Endometrium (tissue), 2 donors: ENCODE measurements around the gene PIGV.
"Not testable (repeated sequence)": the region's sequence is repeated elsewhere in the genome, so short reads cannot be mapped to it uniquely, and the experiment has no call there.

ENCODE experiments used
- FAIRE-seq: peaks from 2 replicates; lab custom pipeline; 2012; peaks lifted over from hg19 to GRCh38; lab: Jason Lieb, UNC
- donor health status: control.
- donor health status: control.

Gene PIGV

GRCh38 chr1:26797627-26798026 is 9.9 kb downstream of the PIGV start:
- FAIRE-seq = no peak

- no peak for FAIRE-seq
Observed at GRCh38 chr1:26799479-26800142, 11.9 kb downstream of the PIGV start.

DNA sequence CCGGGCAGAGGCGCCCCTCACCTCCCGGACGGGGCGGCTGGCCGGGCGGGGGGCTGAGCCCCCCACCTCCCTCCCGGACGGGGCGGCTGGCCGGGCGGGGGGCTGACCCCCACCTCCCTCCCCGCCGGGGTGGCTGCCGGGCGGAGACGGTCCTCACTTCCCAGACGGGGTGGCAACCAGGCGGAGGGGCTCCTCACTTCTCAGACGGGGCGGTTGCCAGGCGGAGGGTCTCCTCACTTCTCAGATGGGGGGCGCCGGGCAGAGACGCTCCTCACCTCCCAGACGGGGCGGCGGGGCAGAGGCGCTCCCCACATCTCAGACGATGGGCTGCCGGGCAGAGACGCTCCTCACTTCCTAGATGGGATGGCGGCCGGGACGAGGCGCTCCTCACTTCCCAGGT is 16.2 kb downstream of the PIGV start:
- not testable (repeated sequence) for FAIRE-seq

GRCh38 chr1:26810105-26810504 is 22.4 kb downstream of the PIGV start:
- peak; percentile 31 for FAIRE-seq

- no peak for FAIRE-seq
Observed at GRCh38 chr1:26811057-26811456, 23.3 kb downstream of the PIGV start.

DNA sequence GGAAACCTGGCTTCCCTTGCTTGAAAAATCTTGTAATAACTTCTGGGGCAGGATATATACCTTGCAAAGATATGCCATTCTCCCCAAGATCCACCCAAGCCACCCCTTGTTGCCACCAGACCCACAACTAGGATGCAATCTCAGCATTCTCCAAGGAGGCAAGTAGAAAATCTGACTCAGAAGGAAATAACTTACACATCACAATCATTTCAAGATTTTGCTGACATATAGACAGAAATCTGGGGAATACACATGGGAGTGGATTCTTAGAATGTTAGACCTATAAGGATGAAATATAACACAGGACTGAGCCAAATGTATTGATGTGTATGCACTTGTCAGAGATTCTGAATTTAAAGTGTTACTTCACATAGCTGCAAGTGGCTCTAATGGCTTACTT is 24.0 kb downstream of the PIGV start:
- FAIRE-seq = no peak

- no peak for FAIRE-seq
Observed at GRCh38 chr1:26814377-26814776, 26.6 kb downstream of the PIGV start.

GRCh38 chr1:26814893-26815292 is 27.1 kb downstream of the PIGV start:
- FAIRE-seq = no peak

DNA sequence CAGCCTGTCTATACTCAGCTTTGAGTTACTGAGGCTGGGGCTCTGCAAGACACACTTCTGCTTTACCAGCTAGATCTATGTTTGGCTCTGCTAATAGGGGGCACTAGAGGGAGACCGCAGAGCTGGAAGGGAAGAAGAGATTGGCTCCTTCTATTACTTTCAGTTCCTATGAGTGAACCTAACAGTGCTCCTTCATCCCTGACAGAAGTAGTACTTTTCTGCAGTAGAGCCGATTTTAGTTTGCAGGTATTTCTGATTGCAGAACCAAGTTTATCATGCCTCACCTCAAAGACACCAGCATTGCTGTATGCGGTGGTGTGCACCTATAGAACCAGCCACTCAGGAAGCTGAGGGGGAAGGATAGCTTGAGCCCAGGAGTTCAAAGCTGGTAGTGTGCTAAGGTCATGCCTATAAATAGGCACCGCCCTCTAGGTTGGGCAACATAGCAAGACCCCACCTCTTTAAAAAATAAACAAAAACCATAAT is 33.1 kb downstream of the PIGV start:
- FAIRE-seq = no peak

GRCh38 chr1:26822737-26823395 is 35.1 kb downstream of the PIGV start:
- FAIRE-seq = no peak

- FAIRE-seq = no peak
Observed at GRCh38 chr1:26824731-26825130, 37.0 kb downstream of the PIGV start.

DNA sequence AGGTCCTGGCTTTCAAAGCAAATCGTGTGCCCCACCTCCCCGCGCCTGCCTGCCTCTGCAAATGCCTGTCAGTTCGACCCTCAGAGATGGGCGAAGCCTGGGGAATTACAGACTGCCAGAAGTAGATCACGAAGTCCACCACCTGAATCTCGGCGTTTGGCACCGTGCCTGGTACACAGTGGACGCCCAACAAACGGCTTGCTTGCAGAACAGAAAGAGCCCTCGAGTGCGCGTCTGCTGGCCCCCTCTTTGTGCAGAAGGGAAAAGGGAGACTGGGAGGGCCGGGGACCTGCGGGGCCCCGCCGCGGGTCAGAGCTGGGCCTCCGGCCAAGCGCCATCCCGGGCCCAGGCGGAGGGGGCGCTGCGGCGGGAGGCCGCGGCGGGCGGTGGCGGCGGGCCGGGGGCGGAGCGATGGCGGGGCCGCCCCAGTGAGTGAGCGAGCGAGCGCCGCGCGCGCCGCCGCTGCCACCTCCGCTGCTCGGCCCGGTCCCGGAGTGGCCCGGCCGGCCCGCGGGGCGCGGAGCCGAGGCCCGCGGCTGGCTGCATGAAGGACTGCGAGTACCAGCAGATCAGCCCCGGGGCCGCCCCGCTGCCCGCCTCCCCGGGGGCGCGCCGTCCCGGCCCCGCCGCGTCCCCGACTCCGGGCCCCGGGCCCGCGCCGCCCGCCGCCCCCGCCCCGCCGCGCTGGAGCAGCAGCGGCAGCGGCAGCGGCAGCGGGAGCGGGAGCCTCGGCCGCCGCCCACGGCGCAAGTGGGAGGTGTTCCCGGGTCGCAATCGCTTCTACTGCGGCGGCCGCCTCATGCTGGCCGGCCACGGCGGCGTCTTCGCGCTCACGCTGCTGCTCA is 38.7 kb downstream of the PIGV start, which contains the start of gene ZDHHC18:
ZDHHC18 (plus strand) TSS at position 428 of the 845 bp plus-strand sequence; CDS start at position 545, 117 bp downstream.
- FAIRE-seq = no peak

- FAIRE-seq = no peak
Observed at GRCh38 chr1:26827106-26827604, 39.4 kb downstream of the PIGV start.

DNA sequence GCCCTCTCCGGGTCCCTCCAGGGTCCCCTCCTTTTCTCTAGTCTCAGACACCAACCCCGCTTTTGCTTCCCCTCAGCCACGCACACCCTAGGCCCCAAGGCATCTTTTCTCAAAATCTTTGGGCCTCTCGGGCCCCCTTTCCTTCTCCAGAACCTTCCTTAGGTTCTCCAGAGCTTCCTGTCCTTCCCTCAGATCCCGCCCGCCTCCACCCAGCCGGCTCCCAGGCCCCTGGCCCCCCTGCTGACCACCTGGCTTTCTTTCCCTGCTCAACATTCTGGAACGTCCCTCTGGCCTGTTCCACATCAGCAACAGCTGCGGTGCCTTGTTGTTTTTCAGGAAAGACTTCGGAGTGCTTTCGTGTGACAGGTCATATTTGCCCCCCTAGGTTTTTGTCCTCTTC is 39.9 kb downstream of the PIGV start:
- no peak for FAIRE-seq

DNA sequence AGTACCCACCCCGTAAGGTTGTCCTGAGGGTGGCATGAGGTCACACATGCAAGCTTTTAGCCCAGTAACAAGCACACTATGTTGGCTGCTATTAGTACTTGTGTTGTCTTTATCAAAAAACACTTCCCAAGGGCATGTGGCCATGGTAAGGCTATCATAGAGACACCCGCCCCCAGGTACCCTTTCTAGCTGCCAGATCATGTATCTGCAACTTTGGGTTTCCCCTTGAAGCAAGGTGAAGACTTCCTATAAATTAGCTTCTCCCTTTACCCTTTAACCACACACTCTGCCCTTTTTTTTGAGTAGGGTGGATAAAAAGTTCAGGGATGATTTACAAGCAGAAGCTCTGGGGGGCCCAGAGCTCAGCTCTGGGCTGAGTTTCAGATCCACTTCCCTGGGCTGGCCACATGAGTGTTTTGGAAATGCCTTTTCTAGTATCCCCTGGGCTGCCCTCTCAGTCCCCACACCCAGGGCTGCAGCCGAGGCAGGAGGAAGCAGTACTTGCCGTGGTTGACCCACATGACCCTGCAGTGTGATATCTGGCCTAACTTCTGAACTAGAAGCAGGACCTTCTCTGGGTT is 40.8 kb downstream of the PIGV start:
- FAIRE-seq = no peak

GRCh38 chr1:26829184-26829911 is 41.6 kb downstream of the PIGV start:
- FAIRE-seq = no peak

- FAIRE-seq = no peak
Observed at GRCh38 chr1:26831059-26831458, 43.3 kb downstream of the PIGV start.

- no peak for FAIRE-seq
Observed at GRCh38 chr1:26831546-26832248, 43.9 kb downstream of the PIGV start.

- no peak for FAIRE-seq
Observed at GRCh38 chr1:26832249-26832960, 44.7 kb downstream of the PIGV start.
